Muscle of leg (tissue), 16 donors: Measurements from ENCODE around the gene GPATCH11. TPM values are rescaled to one million over a fixed set of nuclear protein-coding genes. Genes with fewer than 3 reads are reported as not detected.

ENCODE experiments used
- DNase-seq: peaks from one replicate; pipeline ENCODE4 v3.0.0; 2013
- H3K27ac ChIP-seq: one replicate; pipeline ENCODE4 v1.5.1; 2013; ENCODE audit warnings: mild to moderate bottlenecking, low read length, control low read depth
- H3K27me3 ChIP-seq: one replicate; pipeline ENCODE4 v1.6.1; 2013; ENCODE audit warnings: low read length; ENCODE audit not compliant: control insufficient read depth, insufficient read depth
- H3K36me3 ChIP-seq: one replicate; pipeline ENCODE4 v1.6.1; 2013; ENCODE audit warnings: low read length; ENCODE audit not compliant: control insufficient read depth, insufficient read depth
- H3K4me1 ChIP-seq: one replicate; pipeline ENCODE4 v1.6.1; 2013; ENCODE audit warnings: low read length; ENCODE audit not compliant: control insufficient read depth, insufficient read depth
- H3K4me3 ChIP-seq: one replicate; pipeline ENCODE4 v1.5.1; 2013; ENCODE audit warnings: low read length, control low read depth
- H3K9me3 ChIP-seq: replicated peaks from 2 replicates; pipeline ENCODE4 v1.6.1; 2013; ENCODE audit warnings: low read depth, low read length; ENCODE audit not compliant: control insufficient read depth
- WGBS: methylation state at CpG from one replicate; pipeline ENCODE4 v1.1.5; 2013; ENCODE audit warnings: missing lambda C conversion rate; ENCODE audit not compliant: insufficient coverage; 5-methylcytosine and 5-hydroxymethylcytosine counted together
- long read RNA-seq, 11 donors: transcript quantifications; one replicate each; lab custom pipeline, GENCODE V29; 2026
- polyA plus RNA-seq, 8 donors: library from polyadenylated mRNA; unstranded; fragments of 120-200 nt; gene quantifications; one replicate each; pipeline versions ENCODE4 v1.2.1 to v1.2.3, GENCODE V29; 2013; ENCODE audit warnings: inconsistent platforms in 1 of 8, low replicate concordance in 1 of 8; ENCODE audit not compliant: insufficient read length in 8 of 8, insufficient read depth in 1 of 8
- total RNA-seq: library from RNA; stranded (reverse); fragments of 120-200 nt; gene quantifications from one replicate; pipeline ENCODE4 v1.2.4, GENCODE V29; 2013

GPATCH11 gene
- 7.4 TPM for total RNA-seq
- polyA plus RNA-seq, result 10 to 100 TPM in 1 of 8 donors, 1 to 10 TPM in 7; 5.3 to 11.3 (median 8.7) TPM
- long read RNA-seq, donor 1, partial matches to known transcripts, result 0 of 1 reads
- long read RNA-seq, donor 1, other reads (novel, unspliced or antisense), result 0 of 1 reads
- long read RNA-seq, donor 2, result 0 reads
- long read RNA-seq, donor 3, partial matches to known transcripts, result 0 of 2 reads
- long read RNA-seq, donor 3, other reads (novel, unspliced or antisense), result 0 of 2 reads
- long read RNA-seq, donor 4, result 0 reads
- long read RNA-seq, donor 5, transcript GPATCH11-202 (9 exons, 3,906 nt), result major isoform, 5 of 14 reads
- long read RNA-seq, donor 5, partial matches to known transcripts, result 7 of 14 reads
- long read RNA-seq, donor 5, other reads (novel, unspliced or antisense), result 0 of 14 reads
- long read RNA-seq, donor 6, partial matches to known transcripts, result 0 of 2 reads
- long read RNA-seq, donor 6, other reads (novel, unspliced or antisense), result 0 of 2 reads
- long read RNA-seq, donor 7, partial matches to known transcripts, result 30 of 33 reads
- long read RNA-seq, donor 7, other reads (novel, unspliced or antisense), result 0 of 33 reads
- long read RNA-seq, donor 8, partial matches to known transcripts, result 0 of 1 reads
- long read RNA-seq, donor 8, other reads (novel, unspliced or antisense), result 0 of 1 reads
- long read RNA-seq, donor 9, result 0 reads
- long read RNA-seq, donor 10, partial matches to known transcripts, result 0 of 3 reads
- long read RNA-seq, donor 10, other reads (novel, unspliced or antisense), result 0 of 3 reads
- long read RNA-seq, donor 11, result 0 reads

- Histone ChIP-seq H3K27me3 (no peaks in the 10 kb centered on the region), H3K4me1 (peaks cover 2% of the 10 kb centered on the region), H3K9me3 (no peaks in the 10 kb centered on the region), H3K36me3 (peaks cover 19% of the 10 kb centered on the region), H3K4me3 (peak within 1 kb of the TSS; percentile 93), H3K27ac (peak within 1 kb of the TSS; percentile 79)
- under 1% methylated on average over 61 of the region's 74 CpGs for WGBS
- DNase-seq, result peak; percentile 98
Measured at GRCh38 chr2:37083873-37084794, at the start of gene GPATCH11, which contains the start of gene HEATR5B. Gene GPATCH11 (plus strand): TSS chr2:37084518. CDS start chr2:37088382, 3,864 bp downstream. Gene HEATR5B (minus strand): TSS chr2:37084372. CDS start chr2:37083414, 958 bp downstream.

- Histone ChIP-seq H3K36me3 (peaks cover 15% of the 10 kb centered on the region), H3K9me3 (no peaks in the 10 kb centered on the region), H3K4me1 (no peaks in the 10 kb centered on the region), H3K27ac (no peak overlapping the region), H3K27me3 (no peaks in the 10 kb centered on the region), H3K4me3 (no peak overlapping the region)
- no CpG with 5 or more reads among the region's 2 CpGs for WGBS
- no peak for DNase-seq
Measured at GRCh38 chr2:37037771-37038170, 46.5 kb upstream of the GPATCH11 start.

- no peaks in the 10 kb centered on the region for H3K27me3 ChIP-seq
- no peak for DNase-seq
- H3K9me3 ChIP-seq, result no peaks in the 10 kb centered on the region
- no peaks in the 10 kb centered on the region for H3K4me1 ChIP-seq
- WGBS, result no CpG with 5 or more reads among the region's 3 CpGs
- no peak overlapping the region for H3K27ac ChIP-seq
- peaks cover 11% of the 10 kb centered on the region for H3K36me3 ChIP-seq
- no peak overlapping the region for H3K4me3 ChIP-seq
Measured at GRCh38 chr2:37039580-37039979, 44.7 kb upstream of the GPATCH11 start.

- Histone ChIP-seq H3K9me3 (no peaks in the 10 kb centered on the region), H3K36me3 (peaks cover 16% of the 10 kb centered on the region), H3K4me3 (no peak overlapping the region), H3K4me1 (no peaks in the 10 kb centered on the region), H3K27me3 (no peaks in the 10 kb centered on the region), H3K27ac (no peak overlapping the region)
- no peak for DNase-seq
- WGBS, result 100% methylated on average over 1 of the region's 5 CpGs
Measured at GRCh38 chr2:37052600-37053332, 31.6 kb upstream of the GPATCH11 start.

- Histone ChIP-seq H3K27ac (no peak overlapping the region), H3K36me3 (peaks cover 23% of the 10 kb centered on the region), H3K4me3 (no peak overlapping the region), H3K9me3 (no peaks in the 10 kb centered on the region), H3K4me1 (no peaks in the 10 kb centered on the region), H3K27me3 (no peaks in the 10 kb centered on the region)
- DNase-seq, result no peak
- no CpG with 5 or more reads among the region's 3 CpGs for WGBS
Measured at GRCh38 chr2:37059841-37060240, 24.5 kb upstream of the GPATCH11 start.

GRCh38 chr2:37060446-37060845 lies 23.9 kb upstream of the GPATCH11 start:
- DNase-seq, result no peak
- H3K4me3 ChIP-seq, result no peak overlapping the region
- no peaks in the 10 kb centered on the region for H3K4me1 ChIP-seq
- no CpG with 5 or more reads among the region's 7 CpGs for WGBS
- no peak overlapping the region for H3K27ac ChIP-seq
- H3K27me3 ChIP-seq, result no peaks in the 10 kb centered on the region
- peaks cover 27% of the 10 kb centered on the region for H3K36me3 ChIP-seq
- no peaks in the 10 kb centered on the region for H3K9me3 ChIP-seq

- no peak for DNase-seq
- Histone ChIP-seq H3K4me3 (no peak overlapping the region), H3K27ac (no peak overlapping the region), H3K9me3 (no peaks in the 10 kb centered on the region), H3K4me1 (no peaks in the 10 kb centered on the region), H3K27me3 (no peaks in the 10 kb centered on the region), H3K36me3 (peaks cover 30% of the 10 kb centered on the region)
Measured at GRCh38 chr2:37061013-37061711, 23.2 kb upstream of the GPATCH11 start.

- Histone ChIP-seq H3K9me3 (no peaks in the 10 kb centered on the region), H3K4me1 (no peaks in the 10 kb centered on the region), H3K27me3 (no peaks in the 10 kb centered on the region), H3K36me3 (peaks cover 27% of the 10 kb centered on the region), H3K4me3 (no peak overlapping the region), H3K27ac (no peak overlapping the region)
- no peak for DNase-seq
- 100% methylated on average over 1 of the region's 5 CpGs for WGBS
Measured at GRCh38 chr2:37061776-37062175, 22.5 kb upstream of the GPATCH11 start.

- H3K36me3 ChIP-seq, result peaks cover 36% of the 10 kb centered on the region
- H3K9me3 ChIP-seq, result no peaks in the 10 kb centered on the region
- H3K27me3 ChIP-seq, result no peaks in the 10 kb centered on the region
- H3K4me1 ChIP-seq, result no peaks in the 10 kb centered on the region
- no peak overlapping the region for H3K4me3 ChIP-seq
- WGBS, result 67% methylated on average over 3 of the region's 6 CpGs
- H3K27ac ChIP-seq, result no peak overlapping the region
- DNase-seq, result no peak
Measured at GRCh38 chr2:37068686-37069085, 15.6 kb upstream of the GPATCH11 start.
